Gastroesophageal sphincter (tissue), 3 donors: ENCODE measurements around the gene KCTD1.

ENCODE experiments used
- CTCF ChIP-seq, 4 experiments: fragments of 200-600 bp in 2 of 4; fragments of 450-650 bp in 2 of 4; sonication (generic) in 1 of 4; IDR thresholded peaks; one replicate each; pipeline ENCODE4 v1.5.1; 2017 to 2019; ENCODE audit warnings: antibody characterized with exemption in 4 of 4, mild to moderate bottlenecking in 2 of 4, moderate library complexity in 2 of 4
- POLR2A ChIP-seq, 2 donors: fragments of 450-650 bp; IDR thresholded peaks; one replicate each; pipeline ENCODE4 v1.6.1; 2017; ENCODE audit warnings: antibody characterized with exemption in 2 of 2, mild to moderate bottlenecking in 2 of 2, moderate library complexity in 1 of 2

GRCh38 chr18:26551695-26552081, 3.3 kb upstream of the KCTD1 start:
- TF ChIP-seq POLR2A (IDR thresholded peaks at IDR 0.05) (no peak), CTCF (IDR thresholded peaks at IDR 0.05) (no peak)
